Raji (cell line): ENCODE measurements around the gene OSR1.

Experiments
- POLR2A ChIP-seq: IDR thresholded peaks from 2 replicates; pipeline ENCODE4 v1.6.1; 2011; ENCODE audit warnings: low read depth, low read length, control low read depth; ENCODE audit not compliant: insufficient read depth

The OSR1 gene

DNA sequence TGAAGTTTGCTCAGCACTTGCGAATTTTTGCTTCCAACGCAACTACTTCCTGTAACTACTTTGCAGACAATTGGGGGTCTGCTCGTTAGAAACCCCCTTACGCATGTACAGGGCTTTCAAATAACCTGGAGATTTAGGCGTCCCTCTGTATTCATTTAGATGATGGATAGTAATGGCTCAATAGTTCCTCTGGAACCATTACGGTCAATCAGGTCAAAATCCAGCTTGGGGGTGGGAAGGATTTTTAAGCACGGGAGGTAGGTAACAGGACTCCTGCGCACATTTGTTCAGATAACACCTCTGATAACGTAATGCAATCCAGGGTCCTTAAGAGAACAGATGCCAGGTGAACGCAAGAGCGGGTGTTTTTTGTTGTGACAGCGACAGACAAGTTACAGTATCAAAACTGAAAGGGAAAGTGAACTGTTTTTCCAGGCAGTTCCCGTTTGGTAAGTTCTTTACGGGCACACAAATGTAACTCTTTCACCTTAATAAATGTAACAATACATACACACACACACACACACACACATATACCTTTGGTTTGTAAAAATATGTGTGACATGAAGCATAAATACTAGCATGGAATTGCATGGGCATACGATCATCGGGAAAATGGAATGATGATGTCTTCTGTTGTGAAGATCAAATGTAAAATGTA is 3.8 kb upstream of the OSR1 start:
- TF ChIP-seq POLR2A = no peak

DNA sequence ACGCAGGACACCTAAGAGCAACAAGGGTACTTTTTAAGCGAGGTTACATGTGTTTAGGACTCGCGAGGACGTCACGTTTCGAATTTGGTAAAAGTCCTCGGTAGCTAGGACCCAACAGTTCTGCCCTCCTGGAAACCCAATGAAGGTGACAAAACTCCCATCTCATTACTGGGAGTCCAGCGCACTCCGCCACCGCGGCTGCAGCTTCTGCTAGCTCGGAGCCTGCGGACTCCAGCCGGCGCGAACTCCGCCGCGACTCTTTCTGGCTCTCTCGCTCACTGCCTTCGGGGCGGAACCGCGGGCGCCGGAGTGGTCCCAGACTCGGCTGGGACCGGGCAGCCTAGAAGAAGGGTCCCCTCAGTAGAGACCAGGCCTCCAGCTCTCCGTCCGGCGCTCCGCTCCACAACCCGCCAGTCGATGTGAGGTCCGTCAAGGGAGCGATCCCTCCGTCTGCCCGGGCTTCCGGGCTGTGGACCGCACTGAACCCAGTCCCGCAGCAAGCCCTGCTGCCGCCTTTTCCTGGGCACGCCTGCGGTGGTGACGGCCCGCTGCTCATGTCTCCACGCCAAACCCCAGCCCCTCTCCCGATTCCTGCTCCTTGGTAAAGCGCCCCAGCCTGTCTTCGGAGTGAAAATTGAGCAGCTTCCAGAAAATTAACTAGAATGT is 3.0 kb upstream of the OSR1 start:
- no peak for TF ChIP-seq POLR2A

DNA sequence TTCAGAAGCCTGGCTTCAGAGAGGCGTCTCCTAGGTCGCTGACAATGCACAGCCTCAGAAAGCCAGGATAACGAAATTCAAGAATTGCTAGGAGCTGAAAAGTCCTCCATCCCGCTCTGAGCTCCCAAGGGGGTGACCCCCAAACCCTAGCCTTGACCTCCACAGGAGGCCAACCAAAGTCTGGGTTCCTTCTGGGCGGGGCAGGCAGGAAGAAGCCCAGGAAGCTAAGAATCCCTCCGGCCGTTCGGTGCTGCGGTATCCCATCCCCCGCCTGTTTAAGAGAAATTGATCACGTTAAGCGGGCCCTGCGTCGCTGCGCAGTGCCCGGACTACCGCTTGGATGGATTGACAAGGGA is 2.5 kb upstream of the OSR1 start:
- no peak for TF ChIP-seq POLR2A

DNA sequence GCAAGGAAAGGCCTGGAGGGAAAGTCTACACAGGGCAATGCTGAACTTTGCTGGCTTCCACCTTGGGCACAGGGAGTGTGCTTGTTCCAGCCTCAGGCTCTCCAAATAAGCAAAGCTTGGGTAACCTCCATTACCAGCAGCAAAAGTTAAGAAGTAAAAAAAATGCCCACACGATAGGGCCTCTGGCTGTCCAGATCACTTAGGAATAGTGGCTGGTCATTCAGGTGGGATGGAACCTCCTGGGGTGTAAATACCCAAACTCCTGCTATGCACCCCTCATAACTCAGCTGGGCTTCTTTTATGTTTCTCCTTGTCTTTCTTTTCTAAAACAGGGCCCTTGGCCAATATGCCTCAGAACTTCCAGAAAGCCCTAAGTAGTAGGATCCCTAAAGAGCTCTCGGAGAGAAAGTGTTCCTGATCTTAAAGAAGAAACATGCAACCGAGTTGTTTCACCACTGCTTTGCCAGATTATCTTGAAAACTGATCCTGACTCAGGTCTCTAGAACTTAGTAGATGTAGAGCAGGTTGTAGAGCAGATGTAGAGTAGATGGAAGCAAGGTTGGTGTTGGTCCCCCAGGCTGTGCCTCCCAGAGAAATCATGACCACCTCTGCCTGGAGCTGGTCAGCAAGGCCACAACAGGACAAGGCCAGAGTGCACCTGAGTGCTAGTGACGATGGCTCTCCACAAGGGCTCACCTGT is 2.0 kb upstream of the OSR1 start:
- TF ChIP-seq POLR2A = no peak

DNA sequence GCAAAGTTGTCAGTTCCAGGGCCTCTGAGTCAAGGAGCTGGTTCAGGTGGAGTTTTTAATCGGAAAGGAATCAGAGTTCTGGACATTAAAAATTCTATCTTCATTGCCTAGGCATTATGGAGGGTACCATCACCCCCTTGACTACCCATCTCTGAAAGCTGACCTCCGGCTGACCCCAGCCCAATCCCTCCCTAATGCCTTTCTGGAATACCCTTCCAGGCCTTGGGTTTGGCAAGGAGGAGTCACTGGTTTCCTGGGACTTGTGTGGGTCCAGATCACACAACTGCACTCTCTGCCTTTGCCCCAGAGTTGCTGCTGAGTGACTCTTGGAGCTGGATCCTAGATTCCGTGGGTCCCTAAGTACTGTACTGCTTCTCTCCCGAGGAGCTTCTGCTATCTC is 1.0 kb upstream of the OSR1 start:
- TF ChIP-seq POLR2A = no peak

- no peak for TF ChIP-seq POLR2A
These were observed 566 bp upstream of the OSR1 start for GRCh38 chr2:19359021-19359357.

DNA sequence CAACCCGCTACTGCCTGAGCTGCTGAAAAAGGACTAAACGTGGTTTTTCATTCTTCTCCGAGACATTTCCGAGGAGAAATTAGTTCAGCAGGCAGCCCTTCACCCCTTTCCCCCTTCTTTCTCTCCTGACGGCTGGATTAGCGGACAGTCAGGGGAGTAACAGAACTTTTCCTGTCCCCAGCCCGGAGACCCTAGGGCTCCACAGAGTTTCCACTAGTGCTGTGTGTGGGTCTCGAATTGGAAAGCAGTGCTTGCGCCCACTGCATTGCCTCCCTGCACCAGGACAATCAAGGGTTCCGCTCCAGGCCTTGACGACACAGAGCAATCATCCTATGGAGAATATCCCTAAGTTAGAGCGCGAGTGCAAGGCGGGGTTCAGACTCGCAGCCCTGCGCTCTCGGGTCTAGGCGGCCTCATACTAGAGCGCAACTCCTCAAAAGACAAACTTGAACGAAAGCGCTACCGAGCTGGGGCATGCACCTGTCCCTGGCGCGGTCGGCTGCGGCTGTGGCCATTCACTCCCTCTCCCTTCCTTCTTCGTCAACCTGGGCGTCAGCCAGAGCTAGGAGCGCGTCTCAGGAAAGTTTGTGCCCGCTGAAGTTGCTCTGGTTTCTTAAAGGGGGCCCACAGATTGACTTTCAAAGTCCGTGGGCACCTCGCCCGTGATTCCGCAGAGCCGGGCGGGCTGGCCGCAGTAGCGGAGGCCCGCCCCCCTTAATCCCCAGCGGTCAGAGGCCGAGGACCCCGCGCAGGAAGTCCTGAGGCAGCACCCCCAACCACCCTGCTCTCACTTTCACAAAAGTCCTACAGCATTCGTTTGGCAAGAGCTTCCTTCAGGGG is 801 bp downstream of the OSR1 start:
- TF ChIP-seq POLR2A = no peak

DNA sequence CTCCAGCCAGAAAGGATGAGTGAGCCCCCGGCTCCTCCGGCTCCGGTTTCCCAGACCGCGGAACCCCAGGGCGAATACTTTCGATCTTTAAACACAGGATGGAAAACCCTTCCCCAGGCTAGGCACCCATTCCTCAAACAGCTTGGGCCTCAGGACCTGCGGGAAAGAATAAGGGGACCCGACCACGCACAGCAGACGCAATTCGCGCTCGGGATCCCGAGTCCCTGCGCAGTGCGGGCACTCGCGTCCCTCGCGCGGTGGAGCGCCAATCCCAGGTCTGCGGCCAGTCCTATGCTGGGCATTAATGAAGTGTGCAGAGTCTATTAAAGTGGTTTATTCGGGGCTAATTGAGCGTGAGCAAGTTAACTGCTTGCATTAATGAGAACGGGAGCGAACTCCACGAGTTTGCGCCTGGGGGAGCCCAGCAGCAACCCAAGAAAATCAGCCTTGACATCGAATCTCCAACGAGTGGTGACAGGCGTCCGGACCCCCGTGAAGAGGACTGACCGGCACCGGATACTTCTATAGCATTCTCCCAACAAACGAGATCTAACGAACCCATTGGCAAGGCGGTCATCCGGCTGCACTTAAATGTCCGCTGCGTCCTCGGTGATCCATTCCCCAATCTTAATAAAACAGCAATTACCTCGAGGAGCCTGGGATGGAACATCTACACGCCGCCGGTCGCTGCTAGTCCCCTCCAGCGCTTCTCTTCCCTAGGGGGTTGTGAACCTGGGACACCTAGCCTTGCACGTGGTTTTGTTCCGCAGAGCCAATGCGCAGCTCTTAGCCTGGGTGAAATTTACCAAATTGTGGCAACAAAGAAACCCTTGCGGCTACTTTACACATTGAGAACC is 1.6 kb downstream of the OSR1 start:
- TF ChIP-seq POLR2A = no peak

DNA sequence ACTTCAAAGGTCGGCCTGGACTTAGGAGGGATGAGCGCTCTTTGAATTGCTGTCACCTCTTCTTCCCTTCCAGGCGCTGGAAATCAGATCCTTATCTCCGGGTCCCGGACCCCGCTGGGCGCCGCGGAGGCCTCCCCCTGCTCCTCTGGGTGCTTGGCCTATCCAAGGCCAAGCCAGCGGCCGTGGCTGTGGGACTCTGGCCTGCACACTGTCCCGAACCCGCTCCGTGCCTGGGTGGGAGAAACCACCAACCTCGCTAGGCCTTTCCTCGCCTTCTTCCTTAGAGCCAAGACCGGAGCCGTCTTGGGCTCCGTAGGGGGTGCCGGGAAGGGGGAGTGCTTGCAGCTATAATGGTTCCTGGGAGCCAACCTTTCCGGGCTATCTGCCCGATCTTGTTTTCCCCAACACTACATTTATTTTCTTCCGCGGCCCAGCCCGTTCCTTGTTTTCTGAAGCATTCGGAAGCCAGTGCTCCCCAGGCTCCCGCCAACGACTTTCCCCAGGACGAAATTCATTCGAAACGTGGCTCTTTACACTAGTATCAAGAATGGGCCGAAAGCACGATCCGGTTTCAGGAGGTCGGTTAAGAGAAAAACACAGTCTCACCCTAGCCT is 2.4 kb downstream of the OSR1 start:
- no peak for TF ChIP-seq POLR2A

GRCh38 chr2:19355416-19355821 is 3.0 kb downstream of the OSR1 start:
- TF ChIP-seq POLR2A = no peak

- TF ChIP-seq POLR2A = no peak
These were observed 3.4 kb downstream of the OSR1 start for GRCh38 chr2:19355014-19355405.

- no peak for TF ChIP-seq POLR2A
These were observed 4.7 kb downstream of the OSR1 start for GRCh38 chr2:19353721-19354050.

GRCh38 chr2:19352946-19353720 is 5.3 kb downstream of the OSR1 start:
- no peak for TF ChIP-seq POLR2A
